Natural killer cell (primary cell): ENCODE data around the gene RGS1. TPM values are rescaled to one million over a fixed set of nuclear protein-coding genes. Genes with fewer than 3 reads are reported as not detected.

Source experiments
- ATAC-seq, 3 donors: fragments of 150-1000 bp in 2 of 3; fragments of 200-7000 bp in 1 of 3; cut with Tn5 transposase; 1 replicate in 1 of 3; 2 replicates in 2 of 3; pipeline ENCODE4 v1.10.0; 2021; ENCODE audit warnings: mild to moderate bottlenecking in 2 of 3, moderate library complexity in 2 of 3
- DNase-seq, 2 donors: peaks; one replicate each; pipeline versions ENCODE4 v3.0.0 to v3.0.0-alpha.2; 2013 to 2021; ENCODE audit warnings: mixed read lengths in 1 of 2
- H3K27ac ChIP-seq: one replicate; pipeline ENCODE4 v1.5.1; 2013; ENCODE audit warnings: mild to moderate bottlenecking, low read length
- H3K27me3 ChIP-seq: one replicate; pipeline ENCODE4 v1.6.1; 2013; ENCODE audit warnings: low read length; ENCODE audit not compliant: control insufficient read depth, insufficient read depth
- H3K36me3 ChIP-seq: one replicate; pipeline ENCODE4 v1.6.1; 2013; ENCODE audit warnings: low read length; ENCODE audit not compliant: control insufficient read depth, insufficient read depth
- H3K4me1 ChIP-seq: one replicate; pipeline ENCODE4 v1.6.1; 2013; ENCODE audit warnings: low read length; ENCODE audit not compliant: control insufficient read depth, insufficient read depth
- H3K4me3 ChIP-seq: one replicate; pipeline ENCODE4 v1.5.1; 2013; ENCODE audit warnings: low read length
- H3K9me3 ChIP-seq: one replicate; pipeline ENCODE4 v1.6.1; 2013; ENCODE audit warnings: low read length; ENCODE audit not compliant: control insufficient read depth, insufficient read depth
- H3K27ac Mint-ChIP-seq, 2 donors: one replicate each; pipeline ENCODE4 v1.8.0; 2022; ENCODE audit warnings: mild to moderate bottlenecking in 2 of 2, mixed read lengths in 2 of 2, moderate library complexity in 1 of 2
- H3K27me3 Mint-ChIP-seq, 2 donors: one replicate each; pipeline ENCODE4 v1.8.0; 2022; ENCODE audit warnings: low read depth in 2 of 2, mixed read lengths in 2 of 2
- H3K36me3 Mint-ChIP-seq: one replicate; pipeline ENCODE4 v1.8.0; 2022; ENCODE audit warnings: mixed read lengths
- H3K4me1 Mint-ChIP-seq, 2 donors: one replicate each; pipeline ENCODE4 v1.8.0; 2022; ENCODE audit warnings: mixed read lengths in 2 of 2
- H3K4me3 Mint-ChIP-seq: one replicate; pipeline ENCODE4 v1.8.0; 2022; ENCODE audit warnings: mild to moderate bottlenecking, moderate library complexity, mixed read lengths
- H3K9me3 Mint-ChIP-seq, 2 donors: one replicate each; pipeline ENCODE4 v1.8.0; 2022; ENCODE audit warnings: mixed read lengths in 2 of 2
- WGBS: methylation state at CpG from one replicate; pipeline ENCODE4 v1.1.7; 2013; ENCODE audit warnings: missing lambda C conversion rate; ENCODE audit not compliant: insufficient coverage; 5-methylcytosine and 5-hydroxymethylcytosine counted together
- intact Hi-C: fragments of 100-400 bp; cut with micrococcal nuclease; formaldehyde crosslinking; loops from one replicate; pipeline ENCODE4 v1.14.2; 2022
- total RNA-seq, 4 donors: library from RNA; stranded (reverse); fragments of 120-200 nt in 1 of 4; gene quantifications; one replicate each; pipeline versions ENCODE4 v1.2.3 to v1.2.4, GENCODE V29; 2013 to 2022
- TF ChIP-seq, protein P1 (sequence below): fragments of 200-600 bp; IDR thresholded peaks from one replicate; pipeline ENCODE4 v1.8.0; 2022; ENCODE audit warnings: antibody characterized with exemption

Gene RGS1
- total RNA-seq, 3 donors from 2014 or later (not counting 1 experiment from before 2014, with no cell fraction given) = 306 to 365 (median 343) TPM

DNA sequence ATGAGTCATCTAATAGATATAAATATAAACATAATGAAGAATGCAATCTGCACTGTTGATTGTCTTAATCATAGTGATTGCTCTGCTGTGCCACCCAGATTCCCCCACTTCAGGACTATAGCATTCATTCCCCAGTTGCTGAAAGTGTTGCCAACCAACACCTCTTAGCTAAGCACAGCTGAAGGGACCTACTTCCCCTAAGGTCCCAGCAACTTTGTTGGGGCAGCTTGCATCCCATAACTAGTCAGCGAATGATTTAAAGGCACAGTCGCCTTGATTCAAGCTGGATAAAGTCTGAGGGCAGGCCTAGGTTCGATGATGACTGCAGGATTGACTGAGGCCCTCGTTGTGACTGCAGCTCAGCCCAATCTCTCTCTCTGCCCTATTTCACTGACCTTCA is 14.3 kb upstream of the RGS1 start:
- H3K36me3 Mint-ChIP-seq = no peaks in the 10 kb centered on the region
- Histone ChIP-seq H3K27ac (no peak overlapping the region), H3K4me1 (no peaks in the 10 kb centered on the region), H3K9me3 (no peaks in the 10 kb centered on the region), H3K27me3 (no peaks in the 10 kb centered on the region), H3K36me3 (no peaks in the 10 kb centered on the region), H3K4me3 (no peak overlapping the region)
- no peaks in the 10 kb centered on the region for H3K9me3 Mint-ChIP-seq
- intact Hi-C loops = no loop called here
- 97% methylated on average over 4 of the region's 4 CpGs for WGBS
- peaks cover 0 to 10% of the 10 kb centered on the region in 2 donors for H3K4me1 Mint-ChIP-seq
- peaks cover 0 to 2% of the 10 kb centered on the region in 2 donors for H3K27me3 Mint-ChIP-seq
- H3K27ac Mint-ChIP-seq = no peak overlapping the region
- no peak overlapping the region for H3K4me3 Mint-ChIP-seq
- TF ChIP-seq, protein P1, sequence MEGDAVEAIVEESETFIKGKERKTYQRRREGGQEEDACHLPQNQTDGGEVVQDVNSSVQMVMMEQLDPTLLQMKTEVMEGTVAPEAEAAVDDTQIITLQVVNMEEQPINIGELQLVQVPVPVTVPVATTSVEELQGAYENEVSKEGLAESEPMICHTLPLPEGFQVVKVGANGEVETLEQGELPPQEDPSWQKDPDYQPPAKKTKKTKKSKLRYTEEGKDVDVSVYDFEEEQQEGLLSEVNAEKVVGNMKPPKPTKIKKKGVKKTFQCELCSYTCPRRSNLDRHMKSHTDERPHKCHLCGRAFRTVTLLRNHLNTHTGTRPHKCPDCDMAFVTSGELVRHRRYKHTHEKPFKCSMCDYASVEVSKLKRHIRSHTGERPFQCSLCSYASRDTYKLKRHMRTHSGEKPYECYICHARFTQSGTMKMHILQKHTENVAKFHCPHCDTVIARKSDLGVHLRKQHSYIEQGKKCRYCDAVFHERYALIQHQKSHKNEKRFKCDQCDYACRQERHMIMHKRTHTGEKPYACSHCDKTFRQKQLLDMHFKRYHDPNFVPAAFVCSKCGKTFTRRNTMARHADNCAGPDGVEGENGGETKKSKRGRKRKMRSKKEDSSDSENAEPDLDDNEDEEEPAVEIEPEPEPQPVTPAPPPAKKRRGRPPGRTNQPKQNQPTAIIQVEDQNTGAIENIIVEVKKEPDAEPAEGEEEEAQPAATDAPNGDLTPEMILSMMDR = no peak
- DNase-seq (no peak), ATAC-seq (no peak)

DNA sequence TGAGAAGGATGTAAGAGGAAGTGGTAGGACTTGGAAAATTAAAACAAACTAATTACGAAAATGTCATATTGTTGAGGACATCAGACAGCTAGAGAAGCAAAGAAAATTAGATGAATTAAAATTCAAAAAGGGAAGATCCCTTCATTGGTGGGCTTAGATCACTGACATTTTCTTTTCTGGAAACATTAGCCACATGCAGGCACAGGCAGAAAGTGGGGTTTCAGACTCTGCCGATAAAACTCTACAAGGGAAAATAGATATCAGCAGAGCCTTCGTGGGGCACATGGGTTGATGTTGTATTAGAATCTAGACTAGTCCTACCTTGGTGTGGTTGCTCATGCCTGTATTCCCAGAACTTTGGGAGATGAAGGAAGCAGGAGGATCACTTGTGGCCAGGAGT is 12.4 kb upstream of the RGS1 start:
- Histone ChIP-seq H3K27me3 (no peaks in the 10 kb centered on the region), H3K4me3 (no peak overlapping the region), H3K36me3 (no peaks in the 10 kb centered on the region), H3K27ac (no peak overlapping the region), H3K9me3 (no peaks in the 10 kb centered on the region), H3K4me1 (no peaks in the 10 kb centered on the region)
- intact Hi-C loops = no loop called here
- H3K4me3 Mint-ChIP-seq = no peak overlapping the region
- no peaks in the 10 kb centered on the region for H3K9me3 Mint-ChIP-seq
- peaks cover 0 to 2% of the 10 kb centered on the region in 2 donors for H3K27me3 Mint-ChIP-seq
- H3K27ac Mint-ChIP-seq = no peak overlapping the region
- TF ChIP-seq, protein P1 = no peak
- H3K4me1 Mint-ChIP-seq = peaks cover 0 to 10% of the 10 kb centered on the region in 2 donors
- 100% methylated on average over 3 of the region's 3 CpGs for WGBS
- no peaks in the 10 kb centered on the region for H3K36me3 Mint-ChIP-seq
- DNase-seq (no peak), ATAC-seq (no peak)

DNA sequence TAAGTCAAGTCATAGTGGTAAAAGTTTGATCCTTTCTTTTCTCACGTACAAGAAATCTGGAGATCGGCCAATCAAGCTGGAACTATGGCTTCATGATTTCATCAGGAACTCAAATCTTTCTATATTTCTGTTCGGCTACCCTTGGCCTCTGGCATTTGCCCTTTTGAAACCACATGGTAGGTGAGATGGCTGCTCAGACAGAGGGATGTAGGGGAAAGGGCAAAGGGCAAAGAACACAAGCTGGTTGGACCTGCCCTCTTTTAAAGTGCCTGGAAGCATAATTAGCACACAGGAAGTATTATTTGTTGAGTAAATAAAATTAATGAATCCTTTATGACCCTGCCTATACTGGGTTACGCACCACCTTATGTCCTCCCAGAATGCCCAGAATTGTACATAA is 11.5 kb upstream of the RGS1 start:
- Mint-ChIP-seq H3K4me1 (peaks cover 0 to 11% of the 10 kb centered on the region in 2 donors), H3K9me3 (no peaks in the 10 kb centered on the region), H3K36me3 (no peaks in the 10 kb centered on the region), H3K4me3 (no peak overlapping the region), H3K27ac (no peak overlapping the region), H3K27me3 (peaks cover 0 to 2% of the 10 kb centered on the region in 2 donors)
- ATAC-seq (no peak), DNase-seq (no peak)
- Histone ChIP-seq H3K27ac (no peak overlapping the region), H3K27me3 (no peaks in the 10 kb centered on the region), H3K9me3 (no peaks in the 10 kb centered on the region), H3K4me1 (no peaks in the 10 kb centered on the region), H3K4me3 (no peak overlapping the region), H3K36me3 (no peaks in the 10 kb centered on the region)
- TF ChIP-seq, protein P1 = no peak
- 93% methylated on average over 3 of the region's 4 CpGs for WGBS
- intact Hi-C loops = no loop called here

DNA sequence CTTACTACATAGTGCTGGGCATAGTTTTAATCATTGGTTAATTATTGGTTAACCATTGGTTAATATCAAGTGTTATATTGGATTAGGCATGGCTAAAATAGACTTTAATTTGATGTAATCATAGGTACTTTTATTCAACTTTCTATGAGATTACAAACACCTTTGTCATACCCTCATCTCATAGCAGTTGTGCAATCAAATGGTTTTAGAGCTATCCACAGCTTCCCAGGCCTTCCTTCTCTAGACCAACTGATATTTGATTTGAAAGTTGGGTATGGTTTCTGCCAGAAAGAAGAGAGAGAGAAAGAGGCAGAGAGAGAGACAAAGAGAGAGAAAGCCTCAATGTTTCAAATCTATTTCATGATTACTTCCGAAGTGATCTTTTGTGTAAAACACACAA is 9.6 kb upstream of the RGS1 start:
- Mint-ChIP-seq H3K4me1 (peaks cover 0 to 21% of the 10 kb centered on the region in 2 donors), H3K36me3 (no peaks in the 10 kb centered on the region), H3K27me3 (peaks cover 0 to 2% of the 10 kb centered on the region in 2 donors), H3K9me3 (peaks cover 0 to 6% of the 10 kb centered on the region in 2 donors), H3K27ac (peak overlapping the region in 1 of 2 donors; percentile 54), H3K4me3 (no peak overlapping the region)
- H3K27me3 ChIP-seq = no peaks in the 10 kb centered on the region
- H3K9me3 ChIP-seq = peaks cover 7% of the 10 kb centered on the region
- no CpG with 5 or more reads among the region's 1 CpG for WGBS
- H3K4me3 ChIP-seq = no peak overlapping the region
- TF ChIP-seq, protein P1 = no peak
- no peaks in the 10 kb centered on the region for H3K36me3 ChIP-seq
- H3K4me1 ChIP-seq = no peaks in the 10 kb centered on the region
- H3K27ac ChIP-seq = no peak overlapping the region
- DNase-seq = no peak
- no peak for ATAC-seq
- intact Hi-C loops = no loop called here
